ENCODE measurements around the gene VAC14.
"Not testable (repeated sequence)": the region's sequence is repeated elsewhere in the genome, so short reads cannot be mapped to it uniquely, and the experiment has no call there.

VAC14 gene

DNA sequence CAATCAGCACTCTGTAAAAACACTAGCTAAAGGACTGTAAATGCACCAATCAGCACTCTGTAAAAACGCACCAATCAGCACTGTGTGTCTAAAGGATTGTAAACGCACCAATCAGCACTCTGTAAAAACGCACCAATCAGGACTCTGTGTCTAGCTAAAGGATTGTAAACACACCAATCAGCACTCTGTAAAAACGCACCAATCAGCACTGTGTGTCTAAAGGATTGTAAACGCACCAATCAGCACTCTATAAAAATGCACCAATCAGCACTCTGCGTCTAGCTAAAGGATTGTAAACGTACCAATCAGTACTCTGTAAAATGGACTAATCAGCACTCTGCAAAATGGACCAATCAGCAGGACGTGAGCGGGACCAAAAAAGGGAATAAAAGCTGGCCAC, 58.0 kb downstream of the VAC14 start:
- DNase-seq (ENCODE audit: low spot score): not testable (repeated sequence)

DNA sequence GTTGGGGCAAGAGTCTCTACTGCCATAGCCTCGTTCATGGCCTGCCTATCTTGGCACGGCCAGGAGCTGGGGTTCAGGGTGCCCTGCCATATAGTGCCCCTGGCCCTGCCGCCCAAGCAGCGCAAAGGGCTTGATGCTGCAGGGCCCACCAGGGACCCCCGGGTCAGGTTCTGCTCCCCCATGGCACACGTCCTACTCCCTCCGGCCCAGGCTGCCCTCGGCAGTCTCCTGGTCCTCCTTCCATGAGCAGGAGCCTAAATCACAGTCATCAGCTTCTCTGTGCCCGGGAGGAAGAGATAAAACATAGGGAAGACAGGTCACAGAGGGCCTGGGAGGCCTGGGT, 59.2 kb downstream of the VAC14 start:
- DNase-seq (ENCODE audit: low spot score): no peak

DNA sequence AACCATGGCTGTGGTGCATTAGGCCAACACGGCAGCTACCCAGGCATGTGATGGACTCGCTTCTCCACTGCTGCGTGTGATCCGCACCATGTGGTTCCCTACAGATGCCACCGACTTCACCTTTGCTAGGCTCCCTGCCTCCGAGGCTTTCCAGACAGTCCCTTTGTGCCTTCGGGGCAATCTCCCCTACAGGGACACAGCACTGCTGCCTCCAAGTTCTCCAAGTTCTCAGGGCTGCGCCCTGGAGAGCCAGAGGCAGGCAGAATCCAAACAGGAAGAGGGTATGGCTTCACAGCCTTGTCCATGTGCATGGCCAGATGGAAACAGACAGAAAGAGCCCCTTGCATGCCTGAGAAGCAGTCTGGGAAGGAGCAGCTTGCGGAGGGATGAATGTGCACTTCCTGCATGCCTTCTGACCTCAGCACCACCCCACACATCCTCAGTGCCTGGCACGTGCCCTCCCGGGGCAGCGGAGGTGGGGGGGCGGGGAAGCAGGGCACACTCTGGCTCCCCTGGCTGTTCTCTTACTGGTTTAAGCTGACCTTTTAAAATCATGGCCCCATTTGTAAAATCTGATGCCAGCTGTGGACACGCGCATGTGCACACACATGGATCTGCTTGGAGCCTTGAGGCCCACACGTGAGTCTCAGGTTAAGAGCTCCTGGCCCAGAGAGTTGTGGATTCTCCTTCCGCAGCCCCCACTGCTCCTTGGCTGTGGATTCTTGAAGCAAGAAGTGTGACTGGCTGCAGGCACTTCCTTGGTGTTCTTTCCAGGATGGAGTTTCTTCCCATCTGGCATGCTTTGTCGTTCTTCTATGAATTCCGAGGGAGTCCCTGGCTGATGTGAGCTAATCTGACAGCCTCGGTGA, 59.8 kb downstream of the VAC14 start:
- no peak for DNase-seq (ENCODE audit: low spot score)

DNA sequence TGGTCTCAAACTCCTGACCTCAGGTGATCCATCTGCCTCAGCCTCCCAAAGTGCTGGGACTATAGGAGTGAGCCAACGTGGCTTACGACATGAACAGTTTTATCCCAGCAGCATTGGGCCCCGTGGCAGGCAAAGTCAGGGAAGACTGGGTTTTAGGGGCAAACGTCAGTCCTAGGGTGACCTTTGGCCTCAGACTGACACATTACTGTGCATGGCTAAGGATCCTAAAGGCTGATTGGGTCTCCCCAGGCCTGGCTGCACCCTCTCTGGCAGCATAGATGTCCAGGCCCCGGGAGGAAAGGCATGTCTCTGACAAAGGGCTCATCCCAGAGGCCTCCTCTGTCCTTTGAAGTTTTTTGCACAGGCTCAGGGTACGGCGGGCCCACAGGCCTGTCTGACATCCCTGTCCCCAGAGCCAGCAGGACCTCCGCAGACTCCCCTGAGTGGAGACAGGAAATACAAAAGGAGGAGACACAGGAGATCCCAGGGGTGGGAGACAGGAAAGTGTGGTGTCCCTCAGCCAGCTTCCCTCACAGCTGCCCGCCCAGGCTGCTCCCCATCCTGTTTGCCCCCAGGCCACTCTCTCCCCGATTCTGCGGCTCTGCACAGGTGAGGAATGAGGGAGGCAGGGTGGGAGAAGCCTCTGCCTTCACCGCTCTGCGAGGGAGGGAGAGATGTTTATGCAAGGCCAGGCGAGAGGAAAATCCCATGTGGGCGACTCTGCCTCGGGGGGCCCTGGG, 60.6 kb downstream of the VAC14 start:
- DNase-seq (ENCODE audit: low spot score): no peak

DNA sequence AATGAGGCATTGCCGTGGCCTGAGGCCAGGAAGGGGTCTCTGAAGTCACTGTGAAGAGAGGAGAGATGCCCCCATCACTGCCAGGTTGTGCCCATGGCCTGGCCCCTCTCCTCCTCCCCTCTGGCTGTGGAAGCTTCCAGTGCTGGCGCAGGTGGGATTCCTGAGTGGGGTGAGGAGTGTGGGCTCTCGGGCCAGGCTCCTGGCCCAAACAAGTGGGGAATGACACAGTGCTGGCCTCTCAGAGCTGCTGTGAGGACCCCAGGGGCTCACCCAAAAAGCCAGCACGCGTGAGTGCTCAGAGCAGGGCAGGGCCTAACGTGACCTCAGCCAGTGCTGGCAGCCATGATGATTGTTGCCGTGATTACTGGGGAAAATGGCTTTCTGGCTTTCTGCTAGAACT, 61.6 kb downstream of the VAC14 start:
- no peak for DNase-seq (ENCODE audit: low spot score)

DNA sequence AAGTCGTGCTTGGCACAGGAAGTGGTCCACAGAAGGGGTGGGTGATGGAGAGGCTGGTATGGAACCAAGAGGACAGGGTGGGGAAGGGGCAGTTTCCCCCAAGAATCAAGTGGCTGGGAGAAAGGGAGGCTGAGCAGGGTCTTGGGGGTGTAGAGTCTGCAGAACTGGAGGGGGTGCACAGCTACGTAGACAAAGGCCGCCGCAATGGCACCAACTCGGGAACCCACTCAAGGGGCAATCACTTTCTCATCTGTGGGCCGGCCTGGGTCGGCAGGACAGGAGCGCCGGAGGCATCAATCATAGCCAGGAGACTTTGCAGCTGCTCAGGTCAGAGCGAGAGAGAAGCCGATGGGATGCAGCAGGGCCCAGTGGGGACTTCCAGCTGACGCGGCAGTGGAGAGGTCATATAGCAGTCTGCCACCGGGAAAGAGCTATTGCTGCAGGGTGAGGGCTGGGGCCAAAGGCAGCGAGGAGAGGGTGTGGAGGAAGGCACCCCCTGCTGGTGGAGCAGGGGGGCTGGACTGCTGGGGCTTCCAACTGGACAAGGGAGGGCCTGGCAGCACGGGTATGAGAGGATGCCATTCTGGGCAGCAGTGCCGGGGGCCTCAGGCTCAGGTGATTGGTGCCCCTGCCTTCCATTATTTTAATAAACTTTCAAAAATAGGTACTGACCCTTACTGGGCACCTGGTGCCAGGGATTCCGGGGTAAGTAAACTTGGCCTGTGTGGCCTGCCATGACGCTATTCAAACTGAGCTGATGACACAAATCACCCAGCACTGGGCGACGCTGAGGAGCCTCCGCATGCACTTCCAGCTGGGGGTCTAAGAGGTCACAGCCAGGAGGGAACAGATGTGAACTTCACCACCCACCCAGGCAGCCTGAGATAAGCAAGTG, 62.6 kb downstream of the VAC14 start:
- peak; percentile 67 for DNase-seq (ENCODE audit: low spot score)

DNA sequence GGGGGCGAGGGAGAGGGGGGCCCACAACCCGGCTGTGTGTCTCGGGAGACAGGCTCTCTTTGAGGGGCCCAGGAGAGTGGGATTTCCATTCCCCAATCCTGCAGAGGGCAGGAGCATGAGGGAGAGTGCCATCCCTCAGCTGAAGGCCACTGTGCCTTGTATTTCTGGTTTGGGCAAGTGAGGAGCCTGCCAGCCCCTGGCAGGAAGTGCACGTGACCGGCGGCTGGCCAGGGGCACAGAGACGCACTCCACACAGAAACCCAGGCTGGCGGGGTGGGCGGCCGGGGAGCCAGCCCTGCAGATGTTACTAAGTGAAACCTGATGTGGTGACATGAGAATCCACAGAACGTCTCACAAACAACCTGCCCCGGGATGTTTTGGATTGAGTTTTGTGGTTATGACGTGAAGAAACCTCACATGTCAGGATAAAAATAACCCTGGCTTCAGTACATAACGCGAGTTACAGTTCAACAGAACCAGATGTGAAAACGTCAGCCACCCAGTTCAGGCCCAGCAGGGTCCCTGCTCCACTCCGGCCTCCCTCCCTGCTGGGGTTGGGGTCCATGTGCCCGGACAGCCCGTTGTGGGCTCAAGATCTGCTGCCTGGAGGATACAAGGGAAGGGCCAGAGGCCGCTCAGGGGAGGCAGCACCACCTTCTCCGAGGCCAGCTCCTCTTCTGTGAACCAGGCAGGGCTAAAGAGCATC, 63.4 kb downstream of the VAC14 start:
- no peak for DNase-seq (ENCODE audit: low spot score)

DNA sequence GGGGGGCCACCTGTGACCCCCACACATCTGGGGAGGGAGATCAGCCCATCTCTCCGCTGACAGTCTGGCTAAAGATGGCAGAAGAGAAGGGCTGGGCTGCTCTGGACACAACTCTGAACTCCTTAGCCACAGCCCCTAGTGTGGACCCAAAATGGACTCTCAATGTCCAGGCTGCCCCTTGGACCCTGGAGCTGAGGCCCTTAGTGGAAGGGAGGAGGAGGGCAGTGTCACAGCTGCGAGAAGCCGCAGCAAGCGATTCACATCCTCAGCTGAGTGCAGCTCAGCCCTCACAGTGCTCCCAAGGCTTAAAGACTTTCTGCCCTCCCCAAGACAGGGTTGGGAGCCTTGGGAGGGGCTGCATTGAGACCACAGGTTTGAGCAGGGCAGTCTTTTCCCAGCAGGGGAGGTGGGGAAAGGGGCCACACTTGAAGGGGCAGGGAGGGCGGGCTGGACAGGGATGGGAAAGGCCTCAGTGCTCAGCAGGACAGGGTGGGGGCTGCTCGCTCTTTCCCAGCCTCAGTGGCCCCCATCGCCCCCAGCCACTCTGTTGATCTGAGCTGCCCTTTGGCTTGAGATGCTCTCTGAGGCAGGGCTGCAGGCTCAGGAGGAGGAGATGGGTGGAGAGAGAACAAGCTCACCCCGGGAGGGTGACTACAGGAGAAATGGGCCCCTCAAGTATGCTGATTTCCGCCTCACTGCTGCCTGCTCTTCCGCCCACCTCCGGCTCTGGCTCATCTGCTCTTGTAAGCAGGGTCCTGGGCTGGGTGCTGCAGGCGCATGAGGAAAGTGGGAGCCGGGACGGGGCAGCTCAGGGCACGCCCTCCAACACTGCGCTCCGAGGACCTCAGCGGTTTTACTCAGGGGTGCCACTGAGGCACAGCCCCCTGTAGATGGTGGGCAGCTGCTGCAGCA, 64.2 kb downstream of the VAC14 start:
- DNase-seq (ENCODE audit: low spot score): no peak

DNA sequence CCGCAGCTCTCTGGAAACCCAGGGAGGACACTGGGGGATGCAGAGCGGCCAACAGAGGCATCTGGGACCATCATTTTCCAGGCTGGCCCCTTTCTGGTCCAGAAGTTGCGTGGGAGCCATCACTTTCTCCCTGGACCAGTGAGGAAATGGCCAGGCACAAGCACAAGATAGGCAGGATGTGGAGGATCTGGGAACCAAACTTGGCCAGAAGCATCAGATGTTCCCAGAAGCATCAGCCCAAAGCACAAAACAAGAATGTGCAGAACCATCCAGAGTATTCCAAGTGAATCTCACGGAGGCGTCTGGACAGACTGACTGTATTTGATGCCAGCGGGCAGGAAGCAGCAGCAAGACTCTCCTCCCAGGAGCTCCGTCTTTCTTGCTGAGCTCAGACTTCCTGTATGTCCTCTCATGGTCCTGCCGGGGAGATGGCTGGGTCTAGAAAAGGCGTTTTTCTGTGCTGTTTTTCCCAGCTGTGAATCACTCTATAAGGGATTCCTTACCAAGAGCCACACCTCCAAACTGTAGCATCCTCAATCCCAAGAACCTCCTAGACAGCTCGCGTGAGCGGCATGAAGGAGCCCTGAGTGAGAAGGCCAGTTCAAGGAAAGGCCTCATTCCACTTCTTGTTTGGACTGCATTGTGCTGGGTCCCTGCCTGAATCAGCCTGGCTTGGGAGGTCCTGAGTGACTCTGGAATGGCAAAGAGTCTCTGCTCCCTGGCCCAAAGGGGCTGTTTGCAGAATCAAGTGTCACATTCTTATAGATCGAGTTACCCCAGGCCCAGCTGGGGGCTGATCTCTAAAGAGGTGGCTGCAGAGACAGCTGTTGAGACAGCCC, 65.6 kb downstream of the VAC14 start:
- no peak for DNase-seq (ENCODE audit: low spot score)

DNA sequence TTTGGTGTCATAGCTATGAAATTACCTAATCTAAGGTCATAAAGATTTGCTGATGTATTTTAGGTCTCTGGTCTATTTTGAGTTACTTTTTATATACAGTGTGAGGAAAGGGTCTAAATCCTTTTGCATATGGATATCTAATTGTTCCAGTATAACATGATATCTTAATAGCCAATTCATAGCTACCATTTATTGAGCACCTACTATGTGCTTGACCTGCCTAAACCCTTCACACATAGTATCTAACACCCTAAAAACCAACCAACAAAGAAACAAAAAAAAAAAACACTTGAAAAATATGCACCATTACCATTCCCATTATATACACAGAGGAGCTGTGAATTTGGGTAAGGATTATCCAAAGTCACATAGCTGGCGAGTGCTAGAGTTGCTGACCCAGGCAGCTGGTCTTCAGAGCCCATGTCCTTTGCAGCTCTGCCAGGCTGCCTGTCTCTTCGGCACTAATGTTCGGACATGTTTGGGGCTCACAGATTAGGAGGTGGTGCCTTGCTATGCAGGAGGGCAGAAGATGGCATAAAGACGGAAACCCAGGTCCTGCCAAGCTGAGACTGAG, 66.3 kb downstream of the VAC14 start:
- no peak for DNase-seq (ENCODE audit: low spot score)

DNA sequence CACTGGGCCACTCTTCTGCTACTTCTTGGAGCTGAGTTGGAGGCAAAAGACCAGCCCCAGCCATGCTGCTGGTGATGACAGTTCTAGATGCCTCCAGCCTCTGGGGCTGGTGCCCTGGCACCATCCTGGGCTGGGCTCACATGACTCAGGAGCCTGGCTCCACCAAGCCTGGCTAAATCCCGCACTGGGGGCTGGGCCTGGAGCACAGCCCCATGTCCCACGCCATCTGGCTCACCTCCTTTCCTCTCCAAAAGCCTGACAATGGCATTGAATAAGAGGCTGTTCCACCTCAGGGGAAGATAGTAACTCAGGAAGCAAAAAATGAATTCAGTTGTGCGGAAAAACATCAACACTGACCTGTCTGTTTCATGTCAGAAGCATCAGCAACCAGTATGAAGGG, 70.0 kb downstream of the VAC14 start:
- no peak for DNase-seq (ENCODE audit: low spot score)

DNA sequence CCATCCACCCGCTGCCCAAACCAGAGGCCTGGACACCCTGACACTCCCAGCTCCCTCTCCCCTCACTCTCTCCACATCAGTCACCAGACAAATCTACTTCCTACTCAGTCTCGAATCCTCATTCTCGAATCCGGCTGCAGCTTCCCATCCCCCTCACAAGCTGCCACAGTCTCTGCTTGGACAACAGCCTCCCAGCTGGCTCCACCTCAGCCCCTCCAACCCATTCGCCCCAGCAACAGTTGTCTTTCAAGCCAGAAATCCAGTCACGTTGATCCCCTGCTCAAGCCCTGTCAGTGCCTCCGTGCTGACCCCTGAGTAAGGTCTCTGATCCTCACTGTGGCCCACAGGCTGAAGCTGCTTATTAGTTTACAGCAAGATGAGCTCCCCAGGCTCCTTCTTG, 70.9 kb downstream of the VAC14 start:
- no peak for DNase-seq (ENCODE audit: low spot score)

DNA sequence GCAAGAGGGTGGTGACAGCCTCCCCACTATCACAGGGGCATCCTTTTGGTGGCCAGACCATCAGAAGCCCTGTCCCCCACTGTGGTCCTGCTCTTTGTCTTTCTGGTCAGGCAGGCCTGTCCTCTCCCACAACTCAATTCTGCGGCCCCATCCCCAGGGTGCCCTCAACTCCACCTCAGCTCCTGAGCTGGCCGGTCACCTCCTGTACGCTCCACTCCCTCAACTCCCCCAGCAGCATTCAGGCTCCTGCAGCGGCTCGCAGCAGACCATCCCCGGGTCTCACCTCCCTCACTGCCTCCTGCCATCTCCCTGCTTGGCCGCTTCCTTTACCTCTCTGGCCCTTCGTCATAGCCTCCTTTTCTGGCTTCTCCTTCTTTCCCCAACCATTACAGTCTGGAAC, 71.7 kb downstream of the VAC14 start:
- no peak for DNase-seq (ENCODE audit: low spot score)

DNA sequence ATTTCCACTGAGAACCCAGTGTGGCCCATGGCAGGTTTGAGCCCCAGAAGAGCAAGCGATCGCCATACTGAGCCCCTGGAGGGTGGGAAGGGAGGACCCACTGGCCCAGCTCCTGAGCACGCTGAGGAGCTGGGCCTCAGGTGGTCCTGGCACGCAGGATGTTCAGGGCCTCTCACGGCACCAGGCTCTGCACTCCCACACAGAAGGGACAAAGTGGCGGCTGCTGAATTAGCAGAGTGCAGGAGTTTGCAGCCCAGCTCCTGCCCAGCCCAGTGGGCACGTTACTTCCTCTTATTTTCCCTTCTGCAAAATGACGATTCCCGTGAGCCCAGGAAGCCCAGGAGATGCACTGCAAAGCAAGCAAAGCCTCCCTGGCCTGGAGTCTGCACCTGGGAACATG, 72.8 kb downstream of the VAC14 start:
- DNase-seq (ENCODE audit: low spot score): no peak

DNA sequence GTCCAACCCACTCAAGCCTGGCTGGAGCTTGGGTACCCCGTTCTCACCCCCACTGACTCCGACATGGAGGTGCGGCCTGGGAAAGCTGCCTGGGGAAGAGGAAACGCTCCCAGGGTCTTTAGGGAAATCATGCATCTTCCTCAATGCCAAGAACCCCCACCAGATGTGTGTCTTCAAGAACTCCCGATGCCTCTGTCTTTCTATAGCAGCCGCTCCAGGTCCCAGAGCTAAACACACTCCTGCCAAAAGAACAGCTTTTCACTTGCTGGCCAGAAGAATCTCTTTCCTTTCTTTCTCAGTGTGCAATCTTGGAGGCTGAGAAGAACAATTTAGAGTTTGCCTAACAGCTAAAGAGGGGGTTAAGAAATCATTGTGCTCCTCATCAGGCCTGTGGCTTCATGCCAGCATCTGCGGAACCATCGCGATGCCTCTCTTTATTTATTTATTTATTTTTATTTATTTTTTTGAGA, 74.0 kb downstream of the VAC14 start:
- DNase-seq (ENCODE audit: low spot score): no peak

DNA sequence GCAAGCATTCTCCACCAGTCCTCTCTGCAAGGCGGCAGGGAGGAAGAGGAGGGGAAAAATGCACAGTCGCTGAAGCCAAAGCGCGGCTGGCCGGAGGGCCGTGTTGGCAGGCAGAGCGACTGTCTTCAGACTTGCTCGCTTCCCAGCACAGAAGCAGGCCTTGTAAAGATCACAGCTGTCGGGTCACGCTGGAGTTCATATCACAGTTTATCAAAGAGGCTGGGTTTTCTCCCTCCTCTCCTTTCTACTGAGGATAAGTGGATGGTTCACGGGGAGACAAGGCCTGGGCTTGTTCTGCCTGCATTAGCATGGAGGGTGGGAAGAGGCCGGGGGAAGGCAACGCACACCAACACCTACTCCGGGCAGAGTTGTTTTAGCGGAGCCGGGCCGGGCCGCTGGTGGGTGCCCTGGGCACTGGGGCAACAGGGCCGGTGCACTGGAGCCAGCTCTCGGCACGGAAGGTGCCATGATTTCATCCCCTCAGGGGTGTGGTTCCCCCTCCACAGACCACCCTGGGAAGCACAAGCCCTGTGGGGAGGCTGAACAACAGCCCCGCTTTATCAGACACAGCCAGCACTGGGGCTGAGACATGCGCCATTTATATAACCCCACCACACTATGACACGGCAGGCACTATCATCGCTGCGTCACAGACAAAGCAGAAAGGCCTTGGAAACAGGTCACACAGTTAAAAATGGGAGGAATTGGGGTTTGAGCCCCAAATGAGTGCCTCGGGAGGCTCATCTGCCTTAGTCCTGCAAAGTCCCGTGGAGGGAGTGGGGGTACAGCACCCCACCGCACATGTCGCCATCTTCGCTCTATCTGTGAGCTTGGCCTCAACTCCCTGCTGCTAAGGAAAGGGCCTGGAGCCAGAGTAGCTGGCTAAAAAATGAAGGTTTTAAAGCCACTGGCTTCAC, 74.8 kb downstream of the VAC14 start:
- no peak for DNase-seq (ENCODE audit: low spot score)

DNA sequence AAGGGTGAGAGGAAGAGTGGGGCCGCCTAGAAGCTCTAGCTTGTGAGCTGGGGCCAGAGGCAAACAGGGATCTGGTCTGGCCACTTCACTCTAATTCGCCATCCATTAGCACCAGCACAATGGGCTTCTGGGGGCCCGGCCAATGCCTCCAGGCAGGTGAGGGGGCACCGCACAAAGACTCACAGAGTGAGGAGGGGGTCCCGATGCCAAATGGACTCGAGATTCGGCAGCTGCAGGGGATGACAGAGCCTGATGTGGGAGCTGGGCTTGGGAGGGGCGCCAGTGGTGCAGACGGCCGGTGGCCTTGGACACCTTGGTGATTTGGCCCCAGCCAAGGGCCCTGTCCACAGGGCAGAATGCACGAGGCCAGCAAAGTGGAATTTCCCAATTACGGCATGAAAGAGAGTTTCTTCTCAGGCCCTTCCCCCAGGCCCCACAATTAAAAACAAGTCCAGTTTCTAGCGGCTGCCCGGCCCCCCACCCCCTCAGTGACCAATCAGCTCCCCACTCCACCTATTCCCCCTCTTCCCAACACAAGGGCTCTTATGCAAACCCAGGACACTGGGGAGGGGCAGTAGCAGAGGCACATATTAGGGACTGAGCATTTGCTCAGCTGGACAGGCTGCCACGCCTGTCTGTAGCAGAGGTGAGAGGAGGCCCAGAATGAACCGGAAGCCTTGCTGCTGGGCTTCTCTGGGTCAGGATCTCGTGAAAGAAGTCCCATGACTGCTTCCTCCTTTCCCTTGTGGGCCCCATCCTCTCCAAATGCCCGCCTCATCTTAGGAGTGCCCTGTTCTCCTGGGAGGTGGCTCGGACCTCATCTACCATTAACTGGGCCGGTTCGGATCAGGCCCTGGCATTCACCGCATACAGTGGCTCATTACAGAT, 75.7 kb downstream of the VAC14 start:
- DNase-seq (ENCODE audit: low spot score): no peak
